H9 (cell line): ENCODE measurements around the gene HIP1. TPM values are rescaled to one million over a fixed set of nuclear protein-coding genes. Genes with fewer than 3 reads are reported as not detected.
A peak's percentile ranks its signal among the peaks of the same experiment; 100 is the strongest.

Experiments used
- DNase-seq: peaks from one replicate; pipeline ENCODE4 v3.0.0-alpha.2; 2017
- H2AFZ ChIP-seq: one replicate; pipeline ENCODE4 v1.6.1; 2013; ENCODE audit warnings: mild to moderate bottlenecking, low read length, control low read depth, moderate library complexity
- H2AK5ac ChIP-seq: 2 replicates; pipeline ENCODE4 v1.6.1; 2013; ENCODE audit warnings: low read length, control low read depth, mixed read lengths; ENCODE audit not compliant: insufficient read length
- H2BK120ac ChIP-seq: one replicate; pipeline ENCODE4 v1.6.1; 2013; ENCODE audit warnings: low read depth, mild to moderate bottlenecking, low read length, control low read depth, inconsistent platforms; ENCODE audit not compliant: poor library complexity, severe bottlenecking
- H2BK12ac ChIP-seq: 2 replicates; pipeline ENCODE4 v1.6.1; 2013; ENCODE audit warnings: low read length, control low read depth, mixed read lengths, low read depth; ENCODE audit not compliant: insufficient read length
- H2BK15ac ChIP-seq: 2 replicates; pipeline ENCODE4 v1.6.1; 2013; ENCODE audit warnings: low read depth, low read length, control low read depth
- H2BK20ac ChIP-seq: one replicate; pipeline ENCODE4 v1.6.1; 2013; ENCODE audit warnings: low read depth, mild to moderate bottlenecking, low read length, control low read depth, inconsistent platforms; ENCODE audit not compliant: poor library complexity, severe bottlenecking
- H2BK5ac ChIP-seq: 2 replicates; pipeline ENCODE4 v1.6.1; 2013; ENCODE audit warnings: low read length, control low read depth, mixed read lengths; ENCODE audit not compliant: insufficient read length
- H3K14ac ChIP-seq: 2 replicates; pipeline ENCODE4 v1.6.1; 2013; ENCODE audit warnings: low read length, control low read depth; ENCODE audit not compliant: insufficient read depth
- H3K18ac ChIP-seq: 2 replicates; pipeline ENCODE4 v1.6.1; 2013; ENCODE audit warnings: low read depth, mild to moderate bottlenecking, mixed read lengths, low read length, control low read depth; ENCODE audit not compliant: insufficient read length
- H3K23ac ChIP-seq: 2 replicates; pipeline ENCODE4 v1.6.1; 2013; ENCODE audit warnings: low read length, control low read depth, mixed read lengths, low read depth; ENCODE audit not compliant: insufficient read length
- H3K23me2 ChIP-seq: 2 replicates; pipeline ENCODE4 v1.6.1; 2013; ENCODE audit warnings: low read depth, mild to moderate bottlenecking, mixed read lengths, low read length, control low read depth; ENCODE audit not compliant: insufficient read length, poor library complexity, severe bottlenecking
- H3K27ac ChIP-seq: 2 replicates; pipeline ENCODE4 v1.5.1; 2013; ENCODE audit warnings: low read length, control low read depth, mixed read lengths, low read depth; ENCODE audit not compliant: insufficient read length
- H3K27me3 ChIP-seq: 2 replicates; pipeline ENCODE4 v1.6.1; 2013; ENCODE audit warnings: low read length, control low read depth, inconsistent platforms; ENCODE audit not compliant: insufficient read depth
- H3K4ac ChIP-seq: 2 replicates; pipeline ENCODE4 v1.6.1; 2013; ENCODE audit warnings: low read depth, mild to moderate bottlenecking, control low read depth, inconsistent platforms, low read length, moderate library complexity
- H3K4me1 ChIP-seq: 2 replicates; pipeline ENCODE4 v1.6.1; 2013; ENCODE audit warnings: low read length, control low read depth, inconsistent platforms; ENCODE audit not compliant: insufficient read depth
- H3K4me2 ChIP-seq: 2 replicates; pipeline ENCODE4 v1.6.1; 2013; ENCODE audit warnings: low read length, control low read depth, mixed read lengths; ENCODE audit not compliant: insufficient read length, insufficient read depth
- H3K56ac ChIP-seq: 2 replicates; pipeline ENCODE4 v1.6.1; 2013; ENCODE audit warnings: low read depth, mild to moderate bottlenecking, mixed read lengths, low read length, control low read depth; ENCODE audit not compliant: insufficient read length
- H3K79me1 ChIP-seq: 2 replicates; pipeline ENCODE4 v1.6.1; 2013; ENCODE audit warnings: low read depth, mild to moderate bottlenecking, moderate library complexity, low read length, control low read depth, inconsistent platforms; ENCODE audit not compliant: insufficient read depth, poor library complexity, severe bottlenecking
- H3K79me2 ChIP-seq: 2 replicates; pipeline ENCODE4 v1.6.1; 2013; ENCODE audit warnings: low read length, control low read depth, inconsistent platforms; ENCODE audit not compliant: insufficient read depth
- H3K9ac ChIP-seq: 2 replicates; pipeline ENCODE4 v1.6.1; 2013; ENCODE audit warnings: low read length, control low read depth, mixed read lengths; ENCODE audit not compliant: insufficient read length; ENCODE audit errors: extremely low read depth
- H3K9me3 ChIP-seq: one replicate; pipeline ENCODE4 v1.6.1; 2013; ENCODE audit warnings: low read depth, low read length, inconsistent platforms; ENCODE audit not compliant: control insufficient read depth
- H3T11ph ChIP-seq: one replicate; pipeline ENCODE4 v1.6.1; 2013; ENCODE audit warnings: mild to moderate bottlenecking, low read length, control low read depth, inconsistent platforms
- H4K20me1 ChIP-seq: one replicate; pipeline ENCODE4 v1.6.1; 2013; ENCODE audit not compliant: control insufficient read depth, insufficient read length, insufficient read depth
- H4K5ac ChIP-seq: 2 replicates; pipeline ENCODE4 v1.6.1; 2013; ENCODE audit warnings: low read depth, mild to moderate bottlenecking, mixed read lengths, low read length, control low read depth; ENCODE audit not compliant: insufficient read length
- H4K8ac ChIP-seq: replicated peaks from 2 replicates; pipeline ENCODE4 v1.6.1; 2013; ENCODE audit warnings: low read length, control low read depth, mixed read lengths, low read depth; ENCODE audit not compliant: insufficient read length
- H4K91ac ChIP-seq: 2 replicates; pipeline ENCODE4 v1.6.1; 2013; ENCODE audit warnings: low read depth, mild to moderate bottlenecking, moderate library complexity, mixed read lengths, low read length, control low read depth; ENCODE audit not compliant: insufficient read length
- H3K27ac Mint-ChIP-seq, 3 experiments: 2 replicates in 2 of 3; 3 replicates in 1 of 3; pipeline ENCODE4 v1.8.0; 2020 to 2021; ENCODE audit warnings: mixed read lengths in 3 of 3, mild to moderate bottlenecking in 1 of 3, moderate library complexity in 1 of 3
- H3K27me3 Mint-ChIP-seq: 2 replicates; pipeline ENCODE4 v1.8.0; 2021; ENCODE audit warnings: low read depth, mild to moderate bottlenecking, moderate library complexity, mixed read lengths
- H3K36me3 Mint-ChIP-seq, 3 experiments: 2 replicates in 2 of 3; 3 replicates in 1 of 3; pipeline ENCODE4 v1.8.0; 2020 to 2021; ENCODE audit warnings: low read depth in 3 of 3, mixed read lengths in 3 of 3; ENCODE audit not compliant: insufficient read depth in 1 of 3
- H3K4me1 Mint-ChIP-seq, 2 experiments: 2 replicates each; pipeline ENCODE4 v1.8.0; 2020; ENCODE audit warnings: mixed read lengths in 2 of 2
- H3K4me3 Mint-ChIP-seq, 2 experiments: 2 replicates in 1 of 2; 3 replicates in 1 of 2; pipeline ENCODE4 v1.8.0; 2020 to 2021; ENCODE audit warnings: mild to moderate bottlenecking in 2 of 2, mixed read lengths in 2 of 2, moderate library complexity in 1 of 2
- H3K9me3 Mint-ChIP-seq, 2 experiments: 2 replicates in 1 of 2; 3 replicates in 1 of 2; pipeline ENCODE4 v1.8.0; 2020; ENCODE audit warnings: mild to moderate bottlenecking in 2 of 2, mixed read lengths in 2 of 2, moderate library complexity in 1 of 2
- WGBS: extraction: QIAGEN DNeasy Blood & Tissue Kit; methylation state at CpG from one replicate; pipeline ENCODE4 v1.1.7; 2013; ENCODE audit warnings: missing lambda C conversion rate, low lambda C conversion rate, mixed read lengths; ENCODE audit not compliant: insufficient read length; ENCODE audit errors: extremely low coverage; 5-methylcytosine and 5-hydroxymethylcytosine counted together
- total RNA-seq: library from RNA; stranded (reverse); gene quantifications from 2 replicates; pipeline ENCODE4 v1.2.1, GENCODE V29; 2021
- TF ChIP-seq, protein P1 (sequence below): fragments of 200-600 bp; sonication (generic); conservative IDR thresholded peaks from 3 replicates; pipeline ENCODE4 v1.8.0; 2021; ENCODE audit warnings: antibody characterized with exemption, mild to moderate bottlenecking

Gene HIP1
- total RNA-seq, 1 experiment from 2014 or later = 87.5 TPM

DNA sequence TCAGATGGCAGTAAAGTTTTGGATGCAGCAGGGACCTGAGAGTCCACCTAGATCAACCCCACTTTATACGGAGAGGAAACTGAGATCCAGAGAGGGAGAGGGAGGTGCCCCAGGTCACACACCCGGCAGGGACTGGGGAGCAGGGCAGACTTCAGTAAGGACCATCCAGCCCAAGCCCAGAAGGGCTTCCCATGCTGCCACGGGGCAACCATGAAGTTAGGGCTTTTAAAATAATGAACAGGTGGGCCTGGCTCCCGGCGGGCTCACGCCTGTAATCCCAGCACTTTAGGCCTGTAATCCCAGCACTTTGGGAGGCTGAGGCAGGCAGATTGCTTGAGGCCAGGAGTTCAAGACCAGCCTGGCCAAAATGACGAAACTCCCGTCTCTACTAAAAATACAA is 98.5 kb downstream of the HIP1 start:
- H3K36me3 Mint-ChIP-seq = peaks cover 6 to 14% (median 8%) of the 10 kb centered on the region in 3 experiments; a peak in 6 of 7 replicates
- Histone ChIP-seq H3K9me3 (no peaks in the 10 kb centered on the region), H2BK12ac (no peak overlapping the region), H3K4me2 (peak overlapping the region; percentile 81), H2BK120ac (no peak overlapping the region), H3K56ac (no peak overlapping the region), H3K18ac (peak overlapping the region; percentile 94), H2BK15ac (no peak overlapping the region), H3K23me2 (peaks cover 19% of the 10 kb centered on the region), H2BK20ac (no peak overlapping the region), H3K14ac (peak overlapping the region; percentile 65), H4K91ac (peak overlapping the region; percentile 6), H3K27ac (peak overlapping the region; percentile 83), H3K23ac (no peak overlapping the region), H2AFZ (no peak overlapping the region), H3K27me3 (no peaks in the 10 kb centered on the region), H3K4me1 (peaks cover 5% of the 10 kb centered on the region; the same call in 1 of the 2 replicates), H2BK5ac (no peak overlapping the region), H2AK5ac (no peak overlapping the region), H4K20me1 (no peaks in the 10 kb centered on the region), H4K8ac (no peak overlapping the region), H3T11ph (no peak overlapping the region), H3K79me1 (peaks cover 11% of the 10 kb centered on the region), H4K5ac (peak overlapping the region; percentile 41), H3K9ac (peak overlapping the region; percentile 75), H3K4ac (peak overlapping the region; percentile 26; the same call in 1 of the 2 replicates), H3K79me2 (peaks cover 19% of the 10 kb centered on the region; the same call in 1 of the 2 replicates)
- TF ChIP-seq, protein P1, sequence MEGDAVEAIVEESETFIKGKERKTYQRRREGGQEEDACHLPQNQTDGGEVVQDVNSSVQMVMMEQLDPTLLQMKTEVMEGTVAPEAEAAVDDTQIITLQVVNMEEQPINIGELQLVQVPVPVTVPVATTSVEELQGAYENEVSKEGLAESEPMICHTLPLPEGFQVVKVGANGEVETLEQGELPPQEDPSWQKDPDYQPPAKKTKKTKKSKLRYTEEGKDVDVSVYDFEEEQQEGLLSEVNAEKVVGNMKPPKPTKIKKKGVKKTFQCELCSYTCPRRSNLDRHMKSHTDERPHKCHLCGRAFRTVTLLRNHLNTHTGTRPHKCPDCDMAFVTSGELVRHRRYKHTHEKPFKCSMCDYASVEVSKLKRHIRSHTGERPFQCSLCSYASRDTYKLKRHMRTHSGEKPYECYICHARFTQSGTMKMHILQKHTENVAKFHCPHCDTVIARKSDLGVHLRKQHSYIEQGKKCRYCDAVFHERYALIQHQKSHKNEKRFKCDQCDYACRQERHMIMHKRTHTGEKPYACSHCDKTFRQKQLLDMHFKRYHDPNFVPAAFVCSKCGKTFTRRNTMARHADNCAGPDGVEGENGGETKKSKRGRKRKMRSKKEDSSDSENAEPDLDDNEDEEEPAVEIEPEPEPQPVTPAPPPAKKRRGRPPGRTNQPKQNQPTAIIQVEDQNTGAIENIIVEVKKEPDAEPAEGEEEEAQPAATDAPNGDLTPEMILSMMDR = no peak
- WGBS = no CpG with 5 or more reads among the region's 8 CpGs
- H3K27ac Mint-ChIP-seq = peak overlapping the region; percentile 99 to 100 (median 100)
- H3K27me3 Mint-ChIP-seq = no peaks in the 10 kb centered on the region; the same call in 1 of the 2 replicates
- peaks cover 37 to 45% of the 10 kb centered on the region in 2 experiments for H3K4me1 Mint-ChIP-seq
- peak; percentile 38 for DNase-seq
- H3K9me3 Mint-ChIP-seq = peaks cover 5 to 8% of the 10 kb centered on the region in 2 experiments; a peak in 3 of 5 replicates
- H3K4me3 Mint-ChIP-seq = peak overlapping the region; percentile 84 to 98
